GM23338 (cell line): ENCODE measurements around the gene H2BK1. TPM values are rescaled to one million over a fixed set of nuclear protein-coding genes. Genes with fewer than 3 reads are reported as not detected.
A peak's percentile ranks its signal among the peaks of the same experiment; 100 is the strongest.

Source experiments
- ATAC-seq: fragments of 200-7000 bp; cut with Tn5 transposase; 3 replicates; pipeline ENCODE4 v1.9.1; 2020
- DNase-seq: peaks from one replicate; pipeline ENCODE4 v3.0.0-alpha.2; 2015; ENCODE audit warnings: low spot score
- H2AFZ ChIP-seq: fragments of 200-600 bp; sonication (generic); 2 replicates; pipeline ENCODE4 v1.8.0; 2016; ENCODE audit warnings: antibody characterized with exemption, mild to moderate bottlenecking, moderate library complexity
- H3F3A ChIP-seq: fragments of 200-600 bp; sonication (generic); replicated peaks from 2 replicates; pipeline ENCODE4 v1.8.0; 2017; ENCODE audit warnings: antibody characterized with exemption, mixed run types, low read depth
- H3K27ac ChIP-seq: fragments of 200-600 bp; sonication (generic); 2 replicates; pipeline ENCODE4 v1.6.1; 2016; ENCODE audit warnings: low read depth
- H3K27me3 ChIP-seq: fragments of 200-600 bp; sonication (generic); 2 replicates; pipeline ENCODE4 v1.8.0; 2016; ENCODE audit warnings: mild to moderate bottlenecking, mixed run types, moderate library complexity; ENCODE audit not compliant: insufficient read depth
- H3K36me3 ChIP-seq: fragments of 200-600 bp; sonication (generic); 2 replicates; pipeline ENCODE4 v1.8.0; 2016; ENCODE audit warnings: mild to moderate bottlenecking; ENCODE audit not compliant: insufficient read depth
- H3K4me1 ChIP-seq: fragments of 200-600 bp; sonication (generic); 2 replicates; pipeline ENCODE4 v1.8.0; 2016; ENCODE audit warnings: mild to moderate bottlenecking, moderate library complexity; ENCODE audit not compliant: insufficient read depth
- H3K4me2 ChIP-seq: fragments of 200-600 bp; sonication (generic); 2 replicates; pipeline ENCODE4 v1.7.1; 2017; ENCODE audit warnings: mixed run types
- H3K4me3 ChIP-seq: fragments of 200-600 bp; sonication (generic); 2 replicates; pipeline ENCODE4 v1.6.1; 2016; ENCODE audit warnings: mixed run types
- H3K79me2 ChIP-seq: fragments of 200-600 bp; sonication (generic); replicated peaks from 2 replicates; pipeline ENCODE4 v1.8.0; 2017; ENCODE audit warnings: mild to moderate bottlenecking; ENCODE audit not compliant: insufficient read depth
- H3K9me2 ChIP-seq: fragments of 200-600 bp; sonication (generic); 2 replicates; pipeline ENCODE4 v1.8.0; 2017; ENCODE audit not compliant: insufficient read depth
- H4K20me1 ChIP-seq: fragments of 200-600 bp; sonication (generic); replicated peaks from 2 replicates; pipeline ENCODE4 v1.8.0; 2017; ENCODE audit warnings: mild to moderate bottlenecking; ENCODE audit not compliant: insufficient read depth
- H3K27ac Mint-ChIP-seq: 2 replicates; pipeline ENCODE4 v1.8.0; 2020; ENCODE audit warnings: inconsistent platforms, mild to moderate bottlenecking, moderate library complexity, mixed read lengths
- H3K27me3 Mint-ChIP-seq: 3 replicates; pipeline ENCODE4 v1.8.0; 2022; ENCODE audit warnings: low read depth, mild to moderate bottlenecking, moderate library complexity, mixed read lengths, inconsistent platforms; ENCODE audit not compliant: insufficient read depth, poor library complexity
- H3K36me3 Mint-ChIP-seq: 3 replicates; pipeline ENCODE4 v1.8.0; 2021; ENCODE audit warnings: low read depth, mild to moderate bottlenecking, inconsistent platforms, moderate library complexity, mixed read lengths
- H3K4me1 Mint-ChIP-seq: 3 replicates; pipeline ENCODE4 v1.8.0; 2020; ENCODE audit warnings: mild to moderate bottlenecking, inconsistent platforms, mixed read lengths
- H3K4me3 Mint-ChIP-seq: 3 replicates; pipeline ENCODE4 v1.8.0; 2021; ENCODE audit warnings: moderate library complexity, mild to moderate bottlenecking, inconsistent platforms, mixed read lengths
- H3K9me3 Mint-ChIP-seq: 3 replicates; pipeline ENCODE4 v1.8.0; 2020; ENCODE audit warnings: moderate library complexity, mild to moderate bottlenecking, inconsistent platforms, mixed read lengths
- CREB1 ChIP-seq: fragments of 250-450 bp; sonication (Bioruptor Pico); IDR thresholded peaks from 2 replicates; pipeline ENCODE4 v1.5.0; 2020; ENCODE audit warnings: low read depth, mild to moderate bottlenecking, moderate library complexity
- EZH2 ChIP-seq: fragments of 200-600 bp; sonication (generic); IDR thresholded peaks from one replicate; pipeline ENCODE4 v1.8.0; 2017; ENCODE audit warnings: antibody characterized with exemption, mild to moderate bottlenecking, low read depth; ENCODE audit not compliant: unreplicated experiment
- EZH2phosphoT487 ChIP-seq: fragments of 200-600 bp; sonication (generic); IDR thresholded peaks from one replicate; pipeline ENCODE4 v1.8.1; 2018; ENCODE audit warnings: antibody characterized with exemption; ENCODE audit not compliant: unreplicated experiment
- JUNB ChIP-seq: IDR thresholded peaks from one replicate; pipeline ENCODE4 v1.6.1; 2016; ENCODE audit warnings: antibody characterized with exemption; ENCODE audit not compliant: unreplicated experiment
- NANOG ChIP-seq: IDR thresholded peaks from 2 replicates; pipeline ENCODE4 v1.6.1; 2016; ENCODE audit warnings: antibody characterized with exemption, borderline replicate concordance
- POLR2AphosphoS5 ChIP-seq: IDR thresholded peaks from 2 replicates; pipeline ENCODE4 v1.6.1; 2016; ENCODE audit warnings: antibody characterized with exemption, low read depth
- ZNF114 ChIP-seq: fragments of 250-450 bp; sonication (Bioruptor Pico); IDR thresholded peaks from 2 replicates; pipeline ENCODE4 v1.5.0; 2020; ENCODE audit warnings: mild to moderate bottlenecking, moderate library complexity
- ZNF331 ChIP-seq: fragments of 250-450 bp; sonication (Bioruptor Pico); IDR thresholded peaks from 2 replicates; pipeline ENCODE4 v1.5.0; 2020; ENCODE audit warnings: low read depth, mild to moderate bottlenecking, moderate library complexity
- polyA plus RNA-seq: library from polyadenylated mRNA; unstranded; fragments of >200 nt; fragmentation: Nextera tagmentation; extraction: Ambion mirVana; gene quantifications from 2 replicates; pipeline ENCODE4 v1.2.1, GENCODE V29; 2016
- total RNA-seq: library from RNA; depleted of rRNA; stranded (reverse); fragments of >200 nt; shearing (Covaris generic); gene quantifications from 2 replicates; pipeline ENCODE4 v1.2.3, GENCODE V29; 2014
- TF ChIP-seq, protein P1 (sequence below): IDR thresholded peaks from one replicate; pipeline ENCODE4 v1.6.1; 2018; ENCODE audit warnings: antibody characterized with exemption; ENCODE audit not compliant: unreplicated experiment
- TF ChIP-seq, protein P2 (sequence below): fragments of 250-450 bp; sonication (Bioruptor Pico); IDR thresholded peaks from 2 replicates; pipeline ENCODE4 v1.5.0; 2020; ENCODE audit warnings: mild to moderate bottlenecking, moderate library complexity
- TF ChIP-seq, protein P3 (sequence below): IDR thresholded peaks from 2 replicates; pipeline ENCODE4 v1.6.1; 2016; ENCODE audit warnings: antibody characterized with exemption
- TF ChIP-seq, protein P4 (sequence below), 2 experiments: fragments of 200-600 bp in 1 of 2; sonication (generic) in 1 of 2; conservative IDR thresholded peaks; 2 replicates each; pipeline versions ENCODE4 v1.5.1 to v1.6.1; 2016 to 2017; ENCODE audit warnings: antibody characterized with exemption in 2 of 2, low read depth in 2 of 2, mild to moderate bottlenecking in 2 of 2, moderate library complexity in 1 of 2

The H2BK1 gene
- total and polyA plus RNA-seq, 2 experiments from 2014 or later: not detected

DNA sequence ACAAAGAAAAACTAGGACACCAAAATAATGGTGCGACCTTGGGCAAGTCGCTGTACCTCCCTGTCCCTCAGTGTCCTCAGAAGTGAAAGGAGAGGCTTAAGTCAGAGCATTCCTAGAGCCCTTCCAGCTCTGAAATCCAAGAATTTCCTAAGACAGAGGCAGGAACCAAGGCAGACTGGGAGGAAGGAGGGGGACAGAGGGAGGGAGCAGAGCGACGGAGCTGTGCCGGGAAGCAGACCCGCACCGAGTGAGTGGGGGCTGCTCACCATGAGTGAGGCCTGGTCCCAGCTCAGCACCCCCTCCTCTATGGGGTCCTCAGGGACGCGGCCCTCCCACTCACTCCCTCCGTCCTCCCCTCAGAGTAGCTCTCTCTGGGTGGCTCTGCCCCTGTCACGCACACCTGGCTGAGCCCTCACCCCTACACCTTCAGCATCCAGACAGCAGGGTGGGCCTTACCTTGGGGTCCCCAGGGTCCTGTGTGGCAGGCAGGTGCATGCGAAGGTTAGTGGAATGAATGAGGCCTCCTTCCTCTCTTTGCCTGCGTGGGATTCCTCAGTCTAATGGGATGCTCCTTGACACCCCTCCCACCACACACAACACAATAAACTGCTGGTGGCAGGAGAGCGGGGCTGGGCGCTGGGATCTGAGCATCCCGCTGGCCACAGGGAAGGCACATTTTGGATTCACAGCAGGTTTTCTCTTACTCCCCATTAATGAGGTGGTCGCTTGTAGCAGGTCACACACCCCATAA, 42.8 kb upstream of the H2BK1 start:
- peak overlapping the region; percentile 96; the same call in 1 of the 2 replicates for H2AFZ ChIP-seq
- H3K4me2 ChIP-seq: peak overlapping the region; percentile 94
- H3K9me3 Mint-ChIP-seq: no peaks in the 10 kb centered on the region

More for the DNA sequence above, 42.8 kb upstream of the H2BK1 start:
- Histone ChIP-seq H3K4me1 (peaks cover 28% of the 10 kb centered on the region), H3K27me3 (peaks cover 57% of the 10 kb centered on the region), H3K36me3 (no peaks in the 10 kb centered on the region), H3K79me2 (no peaks in the 10 kb centered on the region), H3K9me2 (no peaks in the 10 kb centered on the region), H3K4me3 (peak overlapping the region; percentile 94), H4K20me1 (no peaks in the 10 kb centered on the region), H3K27ac (no peak overlapping the region), H3F3A (peaks cover 5% of the 10 kb centered on the region)
- H3K4me3 Mint-ChIP-seq: peak overlapping the region; percentile 85
- H3K4me1 Mint-ChIP-seq: peaks cover 52% of the 10 kb centered on the region
- TF ChIP-seq, protein P1, sequence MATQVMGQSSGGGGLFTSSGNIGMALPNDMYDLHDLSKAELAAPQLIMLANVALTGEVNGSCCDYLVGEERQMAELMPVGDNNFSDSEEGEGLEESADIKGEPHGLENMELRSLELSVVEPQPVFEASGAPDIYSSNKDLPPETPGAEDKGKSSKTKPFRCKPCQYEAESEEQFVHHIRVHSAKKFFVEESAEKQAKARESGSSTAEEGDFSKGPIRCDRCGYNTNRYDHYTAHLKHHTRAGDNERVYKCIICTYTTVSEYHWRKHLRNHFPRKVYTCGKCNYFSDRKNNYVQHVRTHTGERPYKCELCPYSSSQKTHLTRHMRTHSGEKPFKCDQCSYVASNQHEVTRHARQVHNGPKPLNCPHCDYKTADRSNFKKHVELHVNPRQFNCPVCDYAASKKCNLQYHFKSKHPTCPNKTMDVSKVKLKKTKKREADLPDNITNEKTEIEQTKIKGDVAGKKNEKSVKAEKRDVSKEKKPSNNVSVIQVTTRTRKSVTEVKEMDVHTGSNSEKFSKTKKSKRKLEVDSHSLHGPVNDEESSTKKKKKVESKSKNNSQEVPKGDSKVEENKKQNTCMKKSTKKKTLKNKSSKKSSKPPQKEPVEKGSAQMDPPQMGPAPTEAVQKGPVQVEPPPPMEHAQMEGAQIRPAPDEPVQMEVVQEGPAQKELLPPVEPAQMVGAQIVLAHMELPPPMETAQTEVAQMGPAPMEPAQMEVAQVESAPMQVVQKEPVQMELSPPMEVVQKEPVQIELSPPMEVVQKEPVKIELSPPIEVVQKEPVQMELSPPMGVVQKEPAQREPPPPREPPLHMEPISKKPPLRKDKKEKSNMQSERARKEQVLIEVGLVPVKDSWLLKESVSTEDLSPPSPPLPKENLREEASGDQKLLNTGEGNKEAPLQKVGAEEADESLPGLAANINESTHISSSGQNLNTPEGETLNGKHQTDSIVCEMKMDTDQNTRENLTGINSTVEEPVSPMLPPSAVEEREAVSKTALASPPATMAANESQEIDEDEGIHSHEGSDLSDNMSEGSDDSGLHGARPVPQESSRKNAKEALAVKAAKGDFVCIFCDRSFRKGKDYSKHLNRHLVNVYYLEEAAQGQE: no peak
- TF ChIP-seq ZNF114 (CRISPR knock-in tag) (no peak), NANOG (no peak), JUNB (no peak), ZNF331 (no peak), CREB1 (CRISPR knock-in tag) (no peak), EZH2phosphoT487 (no peak), POLR2AphosphoS5 (no peak), EZH2 (no peak)
- TF ChIP-seq, protein P2, sequence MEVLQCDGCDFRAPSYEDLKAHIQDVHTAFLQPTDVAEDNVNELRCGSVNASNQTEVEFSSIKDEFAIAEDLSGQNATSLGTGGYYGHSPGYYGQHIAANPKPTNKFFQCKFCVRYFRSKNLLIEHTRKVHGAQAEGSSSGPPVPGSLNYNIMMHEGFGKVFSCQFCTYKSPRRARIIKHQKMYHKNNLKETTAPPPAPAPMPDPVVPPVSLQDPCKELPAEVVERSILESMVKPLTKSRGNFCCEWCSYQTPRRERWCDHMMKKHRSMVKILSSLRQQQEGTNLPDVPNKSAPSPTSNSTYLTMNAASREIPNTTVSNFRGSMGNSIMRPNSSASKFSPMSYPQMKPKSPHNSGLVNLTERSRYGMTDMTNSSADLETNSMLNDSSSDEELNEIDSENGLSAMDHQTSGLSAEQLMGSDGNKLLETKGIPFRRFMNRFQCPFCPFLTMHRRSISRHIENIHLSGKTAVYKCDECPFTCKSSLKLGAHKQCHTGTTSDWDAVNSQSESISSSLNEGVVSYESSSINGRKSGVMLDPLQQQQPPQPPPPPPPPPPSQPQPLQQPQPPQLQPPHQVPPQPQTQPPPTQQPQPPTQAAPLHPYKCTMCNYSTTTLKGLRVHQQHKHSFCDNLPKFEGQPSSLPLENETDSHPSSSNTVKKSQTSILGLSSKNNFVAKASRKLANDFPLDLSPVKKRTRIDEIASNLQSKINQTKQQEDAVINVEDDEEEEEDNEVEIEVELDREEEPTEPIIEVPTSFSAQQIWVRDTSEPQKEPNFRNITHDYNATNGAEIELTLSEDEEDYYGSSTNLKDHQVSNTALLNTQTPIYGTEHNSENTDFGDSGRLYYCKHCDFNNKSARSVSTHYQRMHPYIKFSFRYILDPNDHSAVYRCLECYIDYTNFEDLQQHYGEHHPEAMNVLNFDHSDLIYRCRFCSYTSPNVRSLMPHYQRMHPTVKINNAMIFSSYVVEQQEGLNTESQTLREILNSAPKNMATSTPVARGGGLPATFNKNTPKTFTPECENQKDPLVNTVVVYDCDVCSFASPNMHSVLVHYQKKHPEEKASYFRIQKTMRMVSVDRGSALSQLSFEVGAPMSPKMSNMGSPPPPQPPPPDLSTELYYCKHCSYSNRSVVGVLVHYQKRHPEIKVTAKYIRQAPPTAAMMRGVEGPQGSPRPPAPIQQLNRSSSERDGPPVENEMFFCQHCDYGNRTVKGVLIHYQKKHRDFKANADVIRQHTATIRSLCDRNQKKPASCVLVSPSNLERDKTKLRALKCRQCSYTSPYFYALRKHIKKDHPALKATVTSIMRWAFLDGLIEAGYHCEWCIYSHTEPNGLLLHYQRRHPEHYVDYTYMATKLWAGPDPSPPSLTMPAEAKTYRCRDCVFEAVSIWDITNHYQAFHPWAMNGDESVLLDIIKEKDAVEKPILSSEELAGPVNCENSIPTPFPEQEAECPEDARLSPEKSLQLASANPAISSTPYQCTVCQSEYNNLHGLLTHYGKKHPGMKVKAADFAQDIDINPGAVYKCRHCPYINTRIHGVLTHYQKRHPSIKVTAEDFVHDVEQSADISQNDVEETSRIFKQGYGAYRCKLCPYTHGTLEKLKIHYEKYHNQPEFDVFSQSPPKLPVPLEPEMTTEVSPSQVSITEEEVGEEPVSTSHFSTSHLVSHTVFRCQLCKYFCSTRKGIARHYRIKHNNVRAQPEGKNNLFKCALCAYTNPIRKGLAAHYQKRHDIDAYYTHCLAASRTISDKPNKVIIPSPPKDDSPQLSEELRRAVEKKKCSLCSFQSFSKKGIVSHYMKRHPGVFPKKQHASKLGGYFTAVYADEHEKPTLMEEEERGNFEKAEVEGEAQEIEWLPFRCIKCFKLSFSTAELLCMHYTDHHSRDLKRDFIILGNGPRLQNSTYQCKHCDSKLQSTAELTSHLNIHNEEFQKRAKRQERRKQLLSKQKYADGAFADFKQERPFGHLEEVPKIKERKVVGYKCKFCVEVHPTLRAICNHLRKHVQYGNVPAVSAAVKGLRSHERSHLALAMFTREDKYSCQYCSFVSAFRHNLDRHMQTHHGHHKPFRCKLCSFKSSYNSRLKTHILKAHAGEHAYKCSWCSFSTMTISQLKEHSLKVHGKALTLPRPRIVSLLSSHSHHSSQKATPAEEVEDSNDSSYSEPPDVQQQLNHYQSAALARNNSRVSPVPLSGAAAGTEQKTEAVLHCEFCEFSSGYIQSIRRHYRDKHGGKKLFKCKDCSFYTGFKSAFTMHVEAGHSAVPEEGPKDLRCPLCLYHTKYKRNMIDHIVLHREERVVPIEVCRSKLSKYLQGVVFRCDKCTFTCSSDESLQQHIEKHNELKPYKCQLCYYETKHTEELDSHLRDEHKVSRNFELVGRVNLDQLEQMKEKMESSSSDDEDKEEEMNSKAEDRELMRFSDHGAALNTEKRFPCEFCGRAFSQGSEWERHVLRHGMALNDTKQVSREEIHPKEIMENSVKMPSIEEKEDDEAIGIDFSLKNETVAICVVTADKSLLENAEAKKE (CRISPR knock-in tag): no peak
- TF ChIP-seq, protein P3, sequence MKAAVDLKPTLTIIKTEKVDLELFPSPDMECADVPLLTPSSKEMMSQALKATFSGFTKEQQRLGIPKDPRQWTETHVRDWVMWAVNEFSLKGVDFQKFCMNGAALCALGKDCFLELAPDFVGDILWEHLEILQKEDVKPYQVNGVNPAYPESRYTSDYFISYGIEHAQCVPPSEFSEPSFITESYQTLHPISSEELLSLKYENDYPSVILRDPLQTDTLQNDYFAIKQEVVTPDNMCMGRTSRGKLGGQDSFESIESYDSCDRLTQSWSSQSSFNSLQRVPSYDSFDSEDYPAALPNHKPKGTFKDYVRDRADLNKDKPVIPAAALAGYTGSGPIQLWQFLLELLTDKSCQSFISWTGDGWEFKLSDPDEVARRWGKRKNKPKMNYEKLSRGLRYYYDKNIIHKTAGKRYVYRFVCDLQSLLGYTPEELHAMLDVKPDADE: no peak
- TF ChIP-seq, protein P4, sequence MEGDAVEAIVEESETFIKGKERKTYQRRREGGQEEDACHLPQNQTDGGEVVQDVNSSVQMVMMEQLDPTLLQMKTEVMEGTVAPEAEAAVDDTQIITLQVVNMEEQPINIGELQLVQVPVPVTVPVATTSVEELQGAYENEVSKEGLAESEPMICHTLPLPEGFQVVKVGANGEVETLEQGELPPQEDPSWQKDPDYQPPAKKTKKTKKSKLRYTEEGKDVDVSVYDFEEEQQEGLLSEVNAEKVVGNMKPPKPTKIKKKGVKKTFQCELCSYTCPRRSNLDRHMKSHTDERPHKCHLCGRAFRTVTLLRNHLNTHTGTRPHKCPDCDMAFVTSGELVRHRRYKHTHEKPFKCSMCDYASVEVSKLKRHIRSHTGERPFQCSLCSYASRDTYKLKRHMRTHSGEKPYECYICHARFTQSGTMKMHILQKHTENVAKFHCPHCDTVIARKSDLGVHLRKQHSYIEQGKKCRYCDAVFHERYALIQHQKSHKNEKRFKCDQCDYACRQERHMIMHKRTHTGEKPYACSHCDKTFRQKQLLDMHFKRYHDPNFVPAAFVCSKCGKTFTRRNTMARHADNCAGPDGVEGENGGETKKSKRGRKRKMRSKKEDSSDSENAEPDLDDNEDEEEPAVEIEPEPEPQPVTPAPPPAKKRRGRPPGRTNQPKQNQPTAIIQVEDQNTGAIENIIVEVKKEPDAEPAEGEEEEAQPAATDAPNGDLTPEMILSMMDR (conservative IDR thresholded peaks at IDR 0.05; ENCODE audit: low read depth in 2 of 2): no peak
- no peak overlapping the region for H3K27ac Mint-ChIP-seq
- DNase-seq (peak; percentile 78), ATAC-seq (peak; percentile 15)
- no peaks in the 10 kb centered on the region; the same call in 2 of the 3 replicates for H3K36me3 Mint-ChIP-seq
- H3K27me3 Mint-ChIP-seq: peaks cover 69% of the 10 kb centered on the region
